HAP-1 (cell line): Measurements from ENCODE around the gene TRIM62.
"Not testable (repeated sequence)": the region's sequence is repeated elsewhere in the genome, so short reads cannot be mapped to it uniquely, and the experiment has no call there.

Source experiments
- DNase-seq, 2 experiments: peaks; one replicate each; pipeline ENCODE4 v3.0.0-alpha.2; 2016 to 2020; ENCODE audit warnings: low spot score in 2 of 2
- H3K27me3 ChIP-seq: fragments of 250-450 bp; sonication (Bioruptor Pico); 2 replicates; pipeline ENCODE4 v1.5.1; 2020; ENCODE audit warnings: low read depth, mild to moderate bottlenecking, moderate library complexity
- H3K36me3 ChIP-seq: fragments of 250-450 bp; sonication (Bioruptor Pico); replicated peaks from 2 replicates; pipeline ENCODE4 v1.5.1; 2020; ENCODE audit warnings: mild to moderate bottlenecking
- H3K4me1 ChIP-seq: fragments of 250-450 bp; sonication (Bioruptor Pico); 2 replicates; pipeline ENCODE4 v1.5.1; 2020; ENCODE audit warnings: mild to moderate bottlenecking
- H3K4me3 ChIP-seq: fragments of 250-450 bp; sonication (Bioruptor Pico); 2 replicates; pipeline ENCODE4 v1.5.1; 2020; ENCODE audit warnings: mild to moderate bottlenecking, moderate library complexity
- H3K9me3 ChIP-seq: fragments of 250-450 bp; sonication (Bioruptor Pico); 2 replicates; pipeline ENCODE4 v1.5.1; 2020; ENCODE audit warnings: mild to moderate bottlenecking, moderate library complexity
- in situ Hi-C: fragments of 300-500 bp; cut with MboI; formaldehyde crosslinking; loops from 3 replicates; pipeline ENCODE4 v1.14.3; 2020; ENCODE audit warnings: low sequenced_read_pairs, inconsistent platforms, mixed read lengths

The TRIM62 gene

DNA sequence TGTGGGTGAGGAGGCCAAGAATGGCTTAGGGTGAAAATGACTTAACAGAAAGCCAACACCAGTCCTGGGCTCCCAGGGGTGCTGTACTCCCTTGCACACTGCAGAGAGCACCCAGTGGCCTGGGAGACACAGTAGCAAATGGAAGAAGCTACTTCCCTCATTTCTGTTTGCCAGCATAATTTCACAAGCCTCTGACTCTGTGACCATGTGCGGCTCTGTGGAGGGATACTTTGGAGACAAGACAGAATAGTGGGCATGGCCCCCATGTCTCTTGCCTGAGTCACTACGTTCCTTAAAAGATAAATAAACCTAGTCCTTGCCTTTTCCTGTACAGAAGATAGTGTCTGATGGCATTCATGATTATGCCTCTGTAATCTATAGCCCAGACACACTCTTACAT lies 38.1 kb downstream of the TRIM62 start:
- no peaks in the 10 kb centered on the region for H3K36me3 ChIP-seq
- in situ Hi-C loops = loop anchor here (25.0 kb wide), 1 partner anchor 469 kb away; no protein-coding TSS in a partner anchor
- no peaks in the 10 kb centered on the region for H3K4me1 ChIP-seq
- H3K27me3 ChIP-seq = no peaks in the 10 kb centered on the region
- H3K4me3 ChIP-seq = no peak overlapping the region
- no peak for DNase-seq
- no peaks in the 10 kb centered on the region for H3K9me3 ChIP-seq

DNA sequence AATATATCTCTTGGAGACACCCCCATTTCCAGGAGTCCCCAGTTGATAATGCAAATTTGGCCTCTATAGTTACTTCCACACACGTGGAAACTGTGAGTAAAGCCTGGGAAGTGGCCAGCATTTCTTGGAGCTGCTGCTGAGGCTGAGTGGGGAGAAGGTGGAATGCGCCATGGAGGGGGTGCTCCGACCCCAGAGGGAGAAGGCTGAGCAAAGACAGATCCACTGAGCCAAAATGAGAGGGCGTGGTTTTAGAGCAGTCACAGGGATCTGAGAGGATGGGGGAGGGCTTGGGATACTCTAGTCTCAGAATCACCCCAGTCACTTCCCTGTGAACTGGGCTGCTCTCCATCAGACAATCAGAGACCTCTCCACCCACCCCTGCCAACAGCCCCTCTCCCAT lies 38.7 kb downstream of the TRIM62 start:
- Histone ChIP-seq H3K4me3 (no peak overlapping the region), H3K4me1 (no peaks in the 10 kb centered on the region), H3K9me3 (no peaks in the 10 kb centered on the region), H3K27me3 (no peaks in the 10 kb centered on the region), H3K36me3 (no peaks in the 10 kb centered on the region)
- no peak for DNase-seq
- in situ Hi-C loops = loop anchor here (25.0 kb wide), 1 partner anchor 469 kb away; no protein-coding TSS in a partner anchor

DNA sequence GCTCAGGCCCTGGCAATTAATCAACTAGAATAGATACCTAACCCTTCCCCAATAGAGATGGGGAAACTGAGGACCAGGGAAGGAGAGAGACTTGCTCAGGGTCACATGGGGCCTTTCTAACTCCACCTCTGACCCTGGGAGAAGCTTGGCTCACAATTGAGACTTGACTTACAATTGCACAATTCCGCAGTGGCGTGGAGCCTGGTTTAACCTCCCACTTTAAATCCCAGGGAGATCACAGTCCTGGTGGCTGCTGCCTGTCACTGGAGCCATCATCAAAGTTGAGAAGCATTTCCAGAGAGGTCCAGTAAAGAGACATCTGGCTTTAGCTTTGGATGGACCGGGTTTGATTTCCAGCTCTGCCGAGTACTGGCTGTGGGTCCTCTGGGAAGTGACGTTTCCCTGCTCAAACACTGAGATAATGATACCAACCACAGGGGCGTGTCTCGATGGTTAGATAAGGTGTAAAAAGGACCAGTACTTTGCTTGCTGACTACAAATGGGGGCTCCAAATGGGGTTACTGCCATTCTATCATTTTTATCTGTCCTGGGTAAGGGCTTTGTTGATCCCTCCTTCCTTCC lies 39.3 kb downstream of the TRIM62 start:
- no peaks in the 10 kb centered on the region for H3K27me3 ChIP-seq
- in situ Hi-C loops = loop anchor here (25.0 kb wide), 1 partner anchor 470 kb away; no protein-coding TSS in a partner anchor
- no peak overlapping the region for H3K4me3 ChIP-seq
- H3K36me3 ChIP-seq = no peaks in the 10 kb centered on the region
- H3K4me1 ChIP-seq = no peaks in the 10 kb centered on the region
- H3K9me3 ChIP-seq = no peaks in the 10 kb centered on the region
- no peak for DNase-seq

DNA sequence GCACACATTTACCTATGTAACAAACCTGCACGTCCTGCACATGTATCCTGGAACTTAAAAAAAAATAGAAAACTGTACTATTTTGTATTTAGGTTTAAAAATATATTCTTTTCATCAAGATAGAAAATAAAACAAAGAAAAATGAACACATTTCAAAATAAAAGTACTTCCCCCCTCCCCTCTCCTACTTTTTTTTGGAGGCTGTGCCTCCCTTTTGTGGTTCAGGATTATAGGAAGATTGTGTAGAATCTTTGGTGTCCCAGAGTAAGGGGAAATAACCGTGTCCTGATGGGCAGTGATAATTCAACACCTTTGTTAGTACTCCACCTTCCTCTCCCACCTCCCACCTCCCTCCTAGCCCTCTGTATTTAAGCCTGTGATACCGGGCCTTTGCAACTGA lies 40.1 kb downstream of the TRIM62 start:
- Histone ChIP-seq H3K4me1 (no peaks in the 10 kb centered on the region), H3K4me3 (no peak overlapping the region), H3K36me3 (no peaks in the 10 kb centered on the region), H3K9me3 (no peaks in the 10 kb centered on the region), H3K27me3 (no peaks in the 10 kb centered on the region)
- no peak for DNase-seq
- in situ Hi-C loops = loop anchor here (25.0 kb wide), 1 partner anchor 471 kb away; no protein-coding TSS in a partner anchor

DNA sequence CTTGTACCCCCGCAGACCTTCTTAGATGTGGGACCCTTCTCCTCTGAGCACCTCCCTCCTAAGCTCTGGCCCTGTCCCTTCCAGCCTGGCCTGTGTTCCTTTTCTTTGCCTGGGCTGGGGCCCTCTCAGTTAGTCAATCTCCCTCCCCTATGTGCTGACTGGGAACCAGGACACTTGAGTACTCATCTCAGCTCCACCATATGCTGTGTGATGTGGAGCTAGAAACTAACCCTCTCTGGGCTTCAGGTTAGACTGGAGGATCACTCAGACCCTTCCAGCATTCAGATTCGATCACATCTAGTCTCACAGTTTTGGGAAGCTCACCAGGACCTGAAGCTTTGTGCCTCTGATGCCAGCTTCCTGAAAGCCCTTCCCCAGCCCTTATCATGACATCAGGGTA lies 40.6 kb downstream of the TRIM62 start:
- Histone ChIP-seq H3K9me3 (no peaks in the 10 kb centered on the region), H3K4me3 (no peak overlapping the region), H3K27me3 (no peaks in the 10 kb centered on the region), H3K4me1 (no peaks in the 10 kb centered on the region), H3K36me3 (no peaks in the 10 kb centered on the region)
- no peak for DNase-seq
- in situ Hi-C loops = loop anchor here (25.0 kb wide), 1 partner anchor 471 kb away; no protein-coding TSS in a partner anchor

GRCh38 chr1:33140153-33141149 lies 41.4 kb downstream of the TRIM62 start:
- Histone ChIP-seq H3K9me3 (no peaks in the 10 kb centered on the region), H3K27me3 (no peaks in the 10 kb centered on the region), H3K4me3 (no peak overlapping the region), H3K4me1 (no peaks in the 10 kb centered on the region), H3K36me3 (no peaks in the 10 kb centered on the region)
- DNase-seq = no peak
- in situ Hi-C loops = loop anchor here (25.0 kb wide), 1 partner anchor 472 kb away; no protein-coding TSS in a partner anchor

- H3K36me3 ChIP-seq = no peaks in the 10 kb centered on the region
- in situ Hi-C loops = loop anchor here (25.0 kb wide), 1 partner anchor 475 kb away; no protein-coding TSS in a partner anchor
- no peaks in the 10 kb centered on the region for H3K9me3 ChIP-seq
- H3K4me3 ChIP-seq = no peak overlapping the region
- H3K4me1 ChIP-seq = no peaks in the 10 kb centered on the region
- DNase-seq = peak; percentile 15 to 76
- H3K27me3 ChIP-seq = no peaks in the 10 kb centered on the region
Observed at GRCh38 chr1:33137800-33138199, 44.0 kb downstream of the TRIM62 start.

- DNase-seq, H3K9me3 ChIP-seq, H3K4me3 ChIP-seq, H3K27me3 ChIP-seq, H3K36me3 ChIP-seq, H3K4me1 ChIP-seq: not testable (repeated sequence)
- in situ Hi-C loops = loop anchor here (25.0 kb wide), 1 partner anchor 476 kb away; no protein-coding TSS in a partner anchor
Observed at GRCh38 chr1:33136041-33136440, 45.8 kb downstream of the TRIM62 start.

DNA sequence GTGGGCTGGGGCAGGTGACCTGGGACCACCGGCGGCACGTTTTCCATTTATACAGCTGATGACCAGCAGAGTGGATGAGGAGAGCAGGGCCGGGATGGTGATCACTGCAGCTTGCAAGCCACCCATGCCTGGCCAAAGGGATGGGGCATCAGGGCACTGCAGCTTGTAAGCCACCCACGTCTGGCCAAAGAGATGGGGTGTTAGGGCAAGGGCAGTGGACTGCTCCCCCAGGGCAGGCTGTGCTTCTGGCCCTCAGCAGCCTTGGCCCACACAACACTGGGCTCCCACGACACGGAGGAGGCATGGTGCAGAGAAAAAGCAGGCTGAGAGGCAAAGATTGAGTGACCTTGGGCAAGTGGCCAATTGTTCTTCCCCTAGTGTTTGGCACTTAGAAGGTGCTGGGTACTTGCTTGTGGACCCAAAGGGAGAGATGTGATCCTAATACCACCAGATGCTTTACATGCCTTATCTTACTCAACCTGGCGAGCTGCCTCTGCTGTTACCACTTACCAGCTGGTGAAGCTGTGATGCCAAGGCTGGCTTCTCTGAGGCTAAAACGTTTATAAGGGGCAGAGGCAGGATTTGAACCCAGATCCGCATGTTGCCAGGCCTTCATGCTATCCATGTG lies 48.3 kb downstream of the TRIM62 start:
- no peak for DNase-seq
- Histone ChIP-seq H3K4me1 (no peaks in the 10 kb centered on the region), H3K4me3 (no peak overlapping the region), H3K9me3 (no peaks in the 10 kb centered on the region), H3K36me3 (no peaks in the 10 kb centered on the region), H3K27me3 (no peaks in the 10 kb centered on the region)
- in situ Hi-C loops = loop anchor here (25.0 kb wide), 1 partner anchor 479 kb away; no protein-coding TSS in a partner anchor

DNA sequence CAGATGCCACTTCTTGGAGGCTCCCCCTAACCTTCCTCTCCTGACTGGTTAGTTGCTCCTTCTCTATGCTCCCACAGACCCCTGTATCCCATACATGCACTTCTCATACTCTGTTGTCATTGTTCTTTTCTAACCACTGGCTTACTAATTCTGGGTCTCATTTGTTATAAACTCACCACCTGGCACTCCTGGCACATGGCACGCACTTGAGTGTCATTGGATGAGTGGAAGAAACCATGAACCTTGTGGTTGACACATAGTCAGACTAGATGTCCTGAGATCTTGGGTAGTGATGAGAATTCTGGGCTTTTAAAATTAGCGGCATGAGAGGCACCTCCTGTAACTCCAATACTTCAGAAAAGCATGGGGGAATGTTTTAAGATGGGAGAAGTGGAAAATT lies 49.3 kb downstream of the TRIM62 start:
- H3K4me3 ChIP-seq = no peak overlapping the region
- in situ Hi-C loops = loop anchor here (25.0 kb wide), 1 partner anchor 480 kb away; no protein-coding TSS in a partner anchor
- DNase-seq = no peak
- no peaks in the 10 kb centered on the region for H3K27me3 ChIP-seq
- no peaks in the 10 kb centered on the region for H3K9me3 ChIP-seq
- 0 out of 2 replicates have a peak, but pooled peaks cover 4% of the 10 kb centered on the region for H3K4me1 ChIP-seq
- no peaks in the 10 kb centered on the region for H3K36me3 ChIP-seq

DNA sequence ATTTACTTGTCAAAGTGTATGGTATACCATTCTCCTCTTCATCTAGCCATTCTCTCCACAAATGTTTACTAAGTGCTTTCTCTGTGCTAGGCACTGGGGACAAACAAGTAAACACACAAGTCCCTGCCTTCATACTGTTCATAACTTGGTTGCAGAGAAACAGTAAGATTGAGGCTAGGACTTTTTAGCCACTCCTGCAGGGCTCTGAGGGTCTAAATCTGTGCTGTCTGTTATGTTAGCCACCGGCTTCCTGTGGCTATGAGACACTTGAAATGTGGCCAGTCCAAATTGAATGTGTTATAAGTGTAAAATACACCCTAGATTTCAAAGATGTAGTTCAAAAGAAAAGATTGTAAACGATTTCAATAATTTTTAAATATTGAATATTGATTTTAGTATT lies 50.7 kb downstream of the TRIM62 start:
- no peak for DNase-seq

GRCh38 chr1:33130297-33130696 lies 51.5 kb downstream of the TRIM62 start:
- DNase-seq = no peak
- H3K9me3 ChIP-seq = no peaks in the 10 kb centered on the region
- 0 out of 2 replicates have a peak, but pooled peaks cover 1% of the 10 kb centered on the region for H3K36me3 ChIP-seq
- no peaks in the 10 kb centered on the region for H3K27me3 ChIP-seq
- H3K4me1 ChIP-seq = peaks cover 12% of the 10 kb centered on the region
- in situ Hi-C loops = loop anchor here (25.0 kb wide), 1 partner anchor 482 kb away; no protein-coding TSS in a partner anchor
- no peak overlapping the region for H3K4me3 ChIP-seq

More for the DNA sequence above, 50.7 kb downstream of the TRIM62 start:
- Histone ChIP-seq H3K27me3 (no peaks in the 10 kb centered on the region), H3K4me3 (no peak overlapping the region), H3K36me3 (no peaks in the 10 kb centered on the region), H3K9me3 (no peaks in the 10 kb centered on the region), H3K4me1 (peaks cover 9% of the 10 kb centered on the region)
- in situ Hi-C loops = loop anchor here (25.0 kb wide), 1 partner anchor 481 kb away; no protein-coding TSS in a partner anchor

DNA sequence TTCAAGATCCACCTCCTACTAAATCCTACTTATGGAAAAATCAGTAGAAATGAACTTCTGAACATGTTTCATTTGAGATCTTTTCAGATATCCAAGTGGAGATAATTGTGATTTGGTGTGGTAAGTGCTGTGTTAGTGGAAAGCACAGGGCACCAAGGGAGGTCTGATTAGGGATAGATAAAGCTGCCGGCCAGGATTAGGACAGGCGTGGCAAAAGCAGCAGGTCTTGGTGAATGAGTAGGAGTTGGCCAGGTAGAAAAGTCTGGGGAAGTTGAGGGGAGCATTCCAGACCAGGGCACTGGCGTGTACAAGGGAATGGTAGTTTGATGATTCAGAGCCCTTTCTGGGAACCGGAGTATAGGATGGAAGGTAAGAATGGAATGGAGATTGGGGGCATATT lies 53.1 kb downstream of the TRIM62 start:
- Histone ChIP-seq H3K4me3 (no peak overlapping the region), H3K27me3 (no peaks in the 10 kb centered on the region), H3K36me3 (0 out of 2 replicates have a peak, but pooled peaks cover 5% of the 10 kb centered on the region), H3K4me1 (peaks cover 12% of the 10 kb centered on the region), H3K9me3 (no peaks in the 10 kb centered on the region)
- no peak for DNase-seq
- in situ Hi-C loops = loop anchor here (25.0 kb wide), 1 partner anchor 484 kb away; no protein-coding TSS in a partner anchor
